HL-60 (cell line): ENCODE measurements around the gene SV2C.

Source experiments
- CTCF ChIP-seq: IDR thresholded peaks from one replicate; pipeline ENCODE4 v1.5.1; 2011; ENCODE audit warnings: low read length, control low read depth, inconsistent platforms; ENCODE audit not compliant: insufficient read depth
- GABPA ChIP-seq: IDR thresholded peaks from 2 replicates; pipeline ENCODE4 v1.6.1; 2012; ENCODE audit warnings: low read depth
- POLR2AphosphoS5 ChIP-seq: IDR thresholded peaks from 2 replicates; pipeline ENCODE4 v1.6.1; 2012; ENCODE audit warnings: low read depth
- REST ChIP-seq: IDR thresholded peaks from 2 replicates; pipeline ENCODE4 v1.6.1; 2012; ENCODE audit warnings: low read depth; ENCODE audit not compliant: insufficient replicate concordance
- SPI1 ChIP-seq: IDR thresholded peaks from 2 replicates; pipeline ENCODE4 v1.6.1; 2012; ENCODE audit warnings: low read depth, mild to moderate bottlenecking, borderline replicate concordance

- TF ChIP-seq REST, result no peak
- no peak for TF ChIP-seq POLR2AphosphoS5
- no peak for TF ChIP-seq CTCF
- TF ChIP-seq GABPA, result no peak
- TF ChIP-seq SPI1, result no peak
Observed at GRCh38 chr5:76209297-76209696, 126.1 kb downstream of the SV2C start.
